GM21786 (cell line): ENCODE results near the gene SPATA13.
A peak's percentile ranks its signal among the peaks of the same experiment; 100 is the strongest.

ENCODE experiments used
- ATAC-seq: cut with Tn5 transposase; IDR thresholded peaks from one replicate; pipeline ENCODE4 v1.9.1; 2021; ENCODE audit not compliant: unreplicated experiment

The SPATA13 gene

GRCh38 chr13:24275041-24275440, 114.5 kb downstream of the SPATA13 start:
- ATAC-seq, result no peak

- no peak for ATAC-seq
Measured at GRCh38 chr13:24276306-24276705, 115.8 kb downstream of the SPATA13 start.

- ATAC-seq, result no peak
Measured at GRCh38 chr13:24276861-24277260, 116.3 kb downstream of the SPATA13 start.

- no peak for ATAC-seq
Measured at GRCh38 chr13:24277761-24278160, 117.2 kb downstream of the SPATA13 start.

- ATAC-seq, result no peak
Measured at GRCh38 chr13:24279327-24280110, 119.0 kb downstream of the SPATA13 start.

- ATAC-seq, result peak; percentile 85
Measured at GRCh38 chr13:24280720-24281119, 120.2 kb downstream of the SPATA13 start.

- no peak for ATAC-seq
Measured at GRCh38 chr13:24281188-24282008, 120.9 kb downstream of the SPATA13 start.

GRCh38 chr13:24282256-24282655, 121.7 kb downstream of the SPATA13 start:
- ATAC-seq, result no peak

- ATAC-seq, result no peak
Measured at GRCh38 chr13:24284889-24285565, 124.5 kb downstream of the SPATA13 start.

- no peak for ATAC-seq
Measured at GRCh38 chr13:24286624-24287023, 126.1 kb downstream of the SPATA13 start.

- no peak for ATAC-seq
Measured at GRCh38 chr13:24287748-24288287, 127.3 kb downstream of the SPATA13 start.

- no peak for ATAC-seq
Measured at GRCh38 chr13:24288870-24289269, 128.3 kb downstream of the SPATA13 start.

- no peak for ATAC-seq
Measured at GRCh38 chr13:24290280-24290932, 129.9 kb downstream of the SPATA13 start.

GRCh38 chr13:24292481-24292880, 132.0 kb downstream of the SPATA13 start:
- no peak for ATAC-seq

- no peak for ATAC-seq
Measured at GRCh38 chr13:24293746-24294145, 133.2 kb downstream of the SPATA13 start.

- ATAC-seq, result no peak
Measured at GRCh38 chr13:24299488-24300114, 139.1 kb downstream of the SPATA13 start.

GRCh38 chr13:24301434-24301833, 140.9 kb downstream of the SPATA13 start:
- ATAC-seq, result no peak

GRCh38 chr13:24301911-24302310, 141.4 kb downstream of the SPATA13 start:
- ATAC-seq, result no peak

- no peak for ATAC-seq
Measured at GRCh38 chr13:24304620-24305019, 144.1 kb downstream of the SPATA13 start.

- no peak for ATAC-seq
Measured at GRCh38 chr13:24306632-24307031, 146.1 kb downstream of the SPATA13 start.
